GM18526 (cell line): ENCODE measurements around the gene PHF12.

Experiments
- POLR2A ChIP-seq: IDR thresholded peaks from 3 replicates; pipeline ENCODE4 v1.6.1; 2011; ENCODE audit not compliant: insufficient read length; ENCODE audit errors: extremely low read depth

The PHF12 gene

GRCh38 chr17:28896884-28897768, 54.2 kb downstream of the PHF12 start, which contains the start of gene FLOT2:
Gene FLOT2 (minus strand): TSS chr17:28897733. CDS start chr17:28897574, 159 bp downstream.
- TF ChIP-seq POLR2A = peak; percentile 41

GRCh38 chr17:28896491-28896883, 54.8 kb downstream of the PHF12 start:
- TF ChIP-seq POLR2A = no peak

GRCh38 chr17:28895794-28896447, 55.4 kb downstream of the PHF12 start:
- no peak for TF ChIP-seq POLR2A

GRCh38 chr17:28892024-28892423, 59.3 kb downstream of the PHF12 start:
- TF ChIP-seq POLR2A = no peak

- TF ChIP-seq POLR2A = no peak
Measured at GRCh38 chr17:28891201-28891600, 60.1 kb downstream of the PHF12 start.

- no peak for TF ChIP-seq POLR2A
Measured at GRCh38 chr17:28889996-28890395, 61.3 kb downstream of the PHF12 start.

GRCh38 chr17:28888832-28889231, 62.5 kb downstream of the PHF12 start:
- TF ChIP-seq POLR2A = no peak

- TF ChIP-seq POLR2A = no peak
Measured at GRCh38 chr17:28887871-28888471, 63.3 kb downstream of the PHF12 start.

- TF ChIP-seq POLR2A = no peak
Measured at GRCh38 chr17:28885951-28886350, 65.4 kb downstream of the PHF12 start.

GRCh38 chr17:28885363-28885762, 66.0 kb downstream of the PHF12 start:
- no peak for TF ChIP-seq POLR2A

- TF ChIP-seq POLR2A = no peak
Measured at GRCh38 chr17:28883967-28884702, 67.2 kb downstream of the PHF12 start.

GRCh38 chr17:28882154-28882895, 69.0 kb downstream of the PHF12 start:
- TF ChIP-seq POLR2A = no peak

GRCh38 chr17:28881533-28882056, 69.7 kb downstream of the PHF12 start:
- TF ChIP-seq POLR2A = no peak

- TF ChIP-seq POLR2A = no peak
Measured at GRCh38 chr17:28880572-28880945, 70.8 kb downstream of the PHF12 start.
